HG02588 (cell line): ENCODE results near the gene DUS3L.

Experiments used
- ATAC-seq: cut with Tn5 transposase; IDR thresholded peaks from one replicate; pipeline ENCODE4 v1.9.1; 2021; ENCODE audit warnings: mild to moderate bottlenecking, moderate library complexity; ENCODE audit not compliant: unreplicated experiment

DUS3L gene

GRCh38 chr19:5822181-5822844 is 31.4 kb upstream of the DUS3L start:
- ATAC-seq, result no peak

- ATAC-seq, result no peak
These were observed 30.7 kb upstream of the DUS3L start for GRCh38 chr19:5821521-5822180.

GRCh38 chr19:5820785-5821184 is 29.8 kb upstream of the DUS3L start:
- no peak for ATAC-seq

DNA sequence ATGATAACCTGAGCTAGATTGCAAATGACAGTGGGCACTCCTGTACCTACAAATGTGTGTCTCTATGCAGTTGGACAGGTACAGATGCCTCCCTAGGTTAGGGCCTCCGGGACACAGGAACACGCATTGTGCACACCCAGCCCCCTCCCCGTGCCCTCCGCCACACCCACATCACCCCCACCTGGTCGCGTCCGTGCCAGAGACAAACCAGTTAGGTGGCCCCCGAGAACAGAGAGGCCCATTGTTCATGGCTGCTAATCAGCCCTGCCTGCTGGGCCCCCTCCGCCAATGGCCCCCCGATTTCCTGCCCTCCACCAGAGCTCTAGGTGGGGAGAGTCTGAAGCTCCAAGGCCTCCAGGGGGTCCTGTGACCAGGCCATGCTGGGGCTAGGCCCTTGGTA is 27.6 kb upstream of the DUS3L start:
- no peak for ATAC-seq

- no peak for ATAC-seq
These were observed 26.3 kb upstream of the DUS3L start for GRCh38 chr19:5817218-5817617.

GRCh38 chr19:5814852-5815246 is 23.9 kb upstream of the DUS3L start:
- no peak for ATAC-seq

DNA sequence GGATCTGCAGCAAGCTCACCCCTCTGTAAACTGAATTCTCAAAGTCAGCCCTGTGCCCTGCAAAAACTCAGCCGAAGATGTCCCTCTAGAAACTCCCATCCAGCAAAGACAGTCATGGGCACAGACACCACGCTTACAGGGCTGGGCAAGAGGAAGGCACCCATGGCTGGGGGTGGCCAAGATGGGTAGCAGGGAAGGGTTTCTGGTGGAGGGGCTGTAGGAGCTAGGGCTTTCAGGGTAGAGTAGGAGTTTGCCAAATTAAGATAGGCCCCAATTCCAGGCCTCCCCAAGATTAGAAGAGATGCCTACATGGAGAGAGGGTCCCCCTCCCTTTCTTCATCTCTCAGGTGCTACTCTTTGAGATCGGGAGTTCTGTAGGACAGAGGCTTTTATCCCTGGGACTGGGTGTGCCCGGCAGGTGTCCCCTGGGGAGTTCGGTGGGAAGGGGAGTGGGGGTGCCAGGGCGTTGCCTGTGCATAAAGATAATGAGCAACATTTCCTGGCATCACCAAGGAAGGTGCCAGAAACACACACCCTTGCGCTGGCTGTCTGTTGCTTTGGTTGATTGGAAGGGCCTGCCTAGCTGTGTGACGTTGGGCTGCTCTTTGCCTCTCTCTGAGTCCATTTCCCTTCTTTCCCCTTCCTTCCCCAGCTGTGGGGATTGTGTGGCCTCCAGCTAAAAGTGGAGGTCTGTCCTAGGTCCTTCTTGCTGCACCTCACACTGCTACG is 23.3 kb upstream of the DUS3L start:
- ATAC-seq, result no peak

DNA sequence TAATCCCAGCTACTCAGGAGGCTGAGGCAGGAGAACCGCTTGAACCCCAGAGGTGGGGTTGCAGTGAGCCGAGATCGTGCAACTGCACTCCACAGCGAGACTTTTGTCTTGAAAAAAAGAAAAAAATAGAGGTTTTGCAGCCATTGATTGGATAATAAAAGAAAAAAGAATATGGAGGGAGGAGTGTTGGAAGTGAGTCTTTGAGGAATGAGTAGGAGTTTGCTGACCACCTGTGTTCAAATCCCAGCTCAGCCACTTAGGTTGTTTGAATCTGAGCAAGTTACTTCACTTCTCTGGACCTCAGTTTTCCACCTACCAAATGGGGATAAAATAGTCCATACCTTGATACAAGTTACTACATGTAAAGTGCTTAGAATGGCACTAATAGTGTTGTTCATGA is 20.2 kb upstream of the DUS3L start:
- ATAC-seq, result no peak

DNA sequence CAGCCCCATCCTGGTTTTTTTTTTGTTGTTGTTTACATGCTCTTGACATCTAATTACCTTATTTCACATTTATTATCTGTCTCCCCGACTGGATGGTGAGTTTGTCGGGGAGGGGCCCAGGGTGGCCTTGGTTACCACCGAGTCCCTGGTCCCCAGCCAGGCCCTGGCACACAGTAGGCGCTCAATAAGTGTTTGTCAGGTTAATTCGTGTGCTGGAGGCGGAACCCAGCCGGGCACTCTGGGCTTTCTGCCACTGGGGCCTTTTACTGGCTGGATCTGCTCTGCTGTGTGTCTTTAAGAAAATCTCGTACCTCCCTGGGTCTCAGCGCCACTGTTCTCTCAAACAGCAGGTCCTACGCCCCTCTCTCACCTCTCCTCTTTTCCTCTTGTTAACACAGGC is 18.5 kb upstream of the DUS3L start:
- ATAC-seq, result no peak

GRCh38 chr19:5809053-5809452 is 18.1 kb upstream of the DUS3L start:
- no peak for ATAC-seq

DNA sequence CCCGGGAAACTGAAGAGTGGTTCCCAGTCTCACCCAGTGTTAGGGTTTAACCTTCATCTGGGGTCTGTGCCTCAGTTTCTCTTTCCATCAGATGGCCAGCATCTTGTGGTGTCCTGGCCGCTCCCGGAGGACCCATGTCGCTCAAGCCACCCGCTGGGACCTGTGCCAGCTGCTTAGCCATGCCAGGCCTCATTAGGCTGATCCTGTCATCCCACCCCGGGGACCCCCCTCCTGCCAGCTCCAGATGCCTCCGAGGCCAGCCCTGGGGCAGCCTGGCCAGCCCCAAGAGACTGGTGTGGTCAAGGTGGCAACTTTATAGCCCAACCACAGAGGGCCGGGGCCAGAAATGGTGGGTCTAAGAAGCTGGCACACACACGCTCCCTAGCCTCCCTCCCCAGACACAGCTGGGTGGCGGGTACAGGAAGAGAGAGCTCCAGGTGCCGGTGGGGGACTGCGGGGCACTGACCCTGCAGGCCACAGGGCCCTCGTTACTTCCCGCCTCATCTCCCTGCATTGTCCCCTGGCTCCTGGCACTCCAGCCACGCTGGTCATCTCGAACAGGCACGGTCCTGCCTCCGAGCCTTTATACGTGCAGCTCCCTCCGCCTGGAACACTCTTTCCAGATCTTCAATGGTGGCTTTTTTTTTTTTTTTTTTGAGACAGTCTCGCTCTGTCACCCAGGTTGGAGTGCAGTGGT is 17.3 kb upstream of the DUS3L start:
- ATAC-seq, result no peak

- no peak for ATAC-seq
These were observed 15.9 kb upstream of the DUS3L start for GRCh38 chr19:5806905-5807304.

DNA sequence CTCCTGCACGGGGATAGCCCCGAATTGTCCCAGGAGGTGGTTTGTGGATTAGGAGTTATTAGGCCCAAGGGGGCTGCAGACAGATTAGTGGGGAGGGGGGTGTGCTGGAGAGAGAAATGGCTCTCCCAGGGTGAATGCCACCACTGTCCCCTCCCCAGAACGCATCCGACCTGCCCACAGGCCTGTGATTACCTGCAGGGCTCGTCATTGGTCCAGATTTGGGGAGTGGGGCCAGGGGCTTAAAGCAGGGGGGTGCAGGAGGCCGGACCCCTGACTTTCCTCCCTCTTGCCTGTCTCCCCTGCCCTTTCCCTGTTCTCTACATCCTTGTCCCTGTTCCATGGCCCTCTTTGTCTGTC is 15.1 kb upstream of the DUS3L start:
- no peak for ATAC-seq

DNA sequence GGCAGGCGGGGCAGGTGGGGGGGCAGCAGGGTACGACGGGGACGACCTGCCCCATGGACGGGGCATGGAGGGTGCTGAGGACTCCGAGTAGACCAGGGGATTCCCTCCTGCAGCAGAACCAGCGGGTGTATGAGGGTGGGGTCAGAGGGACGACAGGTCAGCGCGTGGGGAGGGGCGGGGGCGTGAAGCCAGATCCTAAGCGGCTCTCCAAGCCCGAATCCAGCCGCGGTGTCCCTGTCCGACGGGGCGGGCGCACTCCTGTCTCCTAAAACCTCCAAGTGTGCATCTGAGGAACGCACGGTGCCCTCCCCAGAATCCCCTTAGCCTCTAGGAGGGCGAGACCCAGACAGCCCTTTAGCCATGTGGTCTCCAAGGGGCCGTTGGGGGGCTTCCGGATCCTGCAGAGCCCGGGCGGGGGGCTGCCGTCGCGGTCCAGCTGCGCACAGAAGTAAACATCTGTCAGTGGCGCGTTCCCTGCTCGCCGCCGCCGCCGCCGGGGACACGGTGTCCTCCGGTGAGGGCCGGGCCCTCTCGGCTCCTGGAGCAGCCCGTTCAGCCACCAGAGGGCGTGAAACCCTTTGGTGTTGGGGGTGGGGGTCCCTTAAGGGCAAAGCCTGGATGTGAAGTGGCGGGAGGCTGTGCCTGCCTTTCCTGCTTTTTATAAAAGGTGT is 14.6 kb upstream of the DUS3L start:
- ATAC-seq, result no peak

DNA sequence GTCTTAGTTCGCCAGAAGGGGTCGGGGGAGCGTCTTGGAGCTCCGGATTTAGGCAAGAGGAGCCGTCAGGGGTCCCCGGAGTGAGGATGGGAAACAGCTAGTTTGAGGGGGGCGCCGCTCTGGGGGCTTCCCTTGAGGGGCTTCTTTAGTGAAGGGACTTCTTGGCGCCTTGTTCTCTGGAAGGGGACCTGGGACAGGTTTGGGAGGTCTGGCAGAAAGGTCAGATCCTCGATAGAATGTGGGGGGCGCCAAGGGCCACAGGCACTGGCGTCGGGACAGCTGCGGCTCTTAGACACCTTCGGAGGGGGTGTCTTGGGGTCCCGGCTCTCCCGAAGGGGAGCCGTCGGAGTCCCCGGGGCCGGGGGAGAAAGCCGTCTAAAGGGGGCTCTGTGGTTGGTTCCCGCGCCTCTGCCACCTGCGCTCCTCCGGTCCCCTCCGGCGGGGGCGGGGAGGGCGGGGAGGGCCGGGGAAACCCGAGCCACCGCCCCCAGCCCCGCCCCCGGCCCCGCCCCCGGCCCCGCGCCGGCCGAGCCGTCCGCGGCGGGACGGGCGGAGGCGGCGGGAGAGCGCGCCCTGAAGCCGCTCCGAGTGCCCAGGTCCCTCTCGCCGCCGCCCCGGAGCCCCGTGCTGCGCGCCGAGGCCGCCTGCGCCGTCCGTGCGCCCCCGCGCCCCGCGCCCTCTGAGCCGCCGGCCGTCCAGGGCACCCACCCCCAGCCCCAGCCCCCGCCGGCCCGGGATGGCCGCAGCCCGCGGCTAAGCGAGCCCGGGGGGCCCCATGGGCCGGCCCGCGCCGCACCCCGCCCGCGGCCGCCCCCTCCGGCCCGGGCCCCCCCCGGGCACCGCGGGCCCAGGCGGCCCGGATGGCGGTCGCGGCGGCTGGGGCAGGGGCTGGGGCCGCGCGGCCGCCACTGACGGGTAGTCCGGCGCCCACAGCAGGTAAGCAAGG is 13.8 kb upstream of the DUS3L start, which contains the start of gene NRTN:
Gene NRTN (plus strand): TSS at position 552 of the 946 bp plus-strand sequence. CDS start 19,099 bp downstream, outside the sequence.
- ATAC-seq, result no peak

DNA sequence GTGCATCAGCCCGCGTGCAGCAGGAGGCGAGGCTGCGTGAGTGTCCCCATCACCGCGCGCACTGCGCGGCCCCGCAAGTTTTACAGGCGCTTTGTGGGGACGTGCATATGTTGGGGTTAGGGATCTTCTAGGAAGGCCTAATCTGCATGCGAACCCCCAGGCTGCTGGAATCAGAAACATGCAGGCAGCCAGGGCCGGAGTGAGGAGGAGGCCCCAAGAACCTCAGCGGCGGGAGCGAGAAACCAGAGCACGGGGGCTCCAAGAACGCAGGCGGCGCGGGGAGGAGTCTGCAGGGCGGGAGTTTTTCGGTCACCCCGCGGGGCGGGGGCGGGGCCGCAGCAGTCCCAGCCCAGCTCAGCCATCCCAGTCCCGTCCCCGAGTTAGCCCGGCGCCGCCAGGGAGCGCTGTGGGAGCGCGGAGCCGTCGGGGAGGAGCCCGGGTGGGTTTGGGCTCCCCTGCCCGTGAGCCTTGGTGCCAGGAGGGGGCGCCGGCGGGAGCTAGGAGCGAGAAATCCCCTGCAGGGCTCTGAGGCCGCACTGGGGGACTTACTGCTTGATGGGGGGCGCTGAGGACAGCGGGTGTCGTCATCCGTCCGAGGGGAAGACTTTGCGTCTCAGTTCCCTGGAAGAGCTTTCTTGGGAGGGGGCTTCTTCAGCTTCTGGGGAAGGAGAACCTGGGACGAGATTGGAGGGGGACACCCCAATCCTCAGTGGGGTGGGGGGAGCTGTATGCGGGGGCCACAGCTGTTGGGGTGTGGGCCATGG is 13.0 kb upstream of the DUS3L start:
- no peak for ATAC-seq

- ATAC-seq, result no peak
These were observed 12.4 kb upstream of the DUS3L start for GRCh38 chr19:5803441-5803751.

GRCh38 chr19:5801796-5802619 is 11.0 kb upstream of the DUS3L start:
- no peak for ATAC-seq
